H1 (cell line): ENCODE results near the gene PI4K2A. TPM values are rescaled to one million over a fixed set of nuclear protein-coding genes. Genes with fewer than 3 reads are reported as not detected.

Source experiments
- CTCF ChIA-PET: fragments of 300-600 bp; sonication (Branson Sonifier 250); formaldehyde crosslinking; loops from one replicate; lab custom pipeline; 2021; ENCODE audit not compliant: partially characterized antibody; lab: Charles Lee
- POLR2A ChIA-PET: fragments of 300-600 bp; sonication (Branson Sonifier 250); formaldehyde crosslinking; loops from one replicate; lab custom pipeline; 2021; ENCODE audit warnings: inconsistent platforms; ENCODE audit not compliant: partially characterized antibody; lab: Charles Lee
- DNase-seq, 2 experiments: peaks; one replicate each; pipeline versions ENCODE4 v3.0.0 to v3.0.0-alpha.2; 2010 to 2022; ENCODE audit warnings: low spot score in 2 of 2, low read depth in 1 of 2, mixed read lengths in 1 of 2
- FAIRE-seq: peaks from 2 replicates; lab custom pipeline; 2011; peaks lifted over from hg19 to GRCh38; lab: Jason Lieb, UNC
- H2AFZ ChIP-seq: 2 replicates; pipeline ENCODE4 v1.8.1; 2012; ENCODE audit warnings: low read length, inconsistent platforms
- H2AK5ac ChIP-seq: 2 replicates; pipeline ENCODE4 v1.6.1; 2013; ENCODE audit warnings: low read depth, low read length
- H2BK120ac ChIP-seq: replicated peaks from 2 replicates; pipeline ENCODE3; 2013; ENCODE audit warnings: low read depth, low read length, inconsistent platforms
- H2BK12ac ChIP-seq: 2 replicates; pipeline ENCODE4 v1.6.1; 2013; ENCODE audit warnings: low read depth, low read length
- H2BK15ac ChIP-seq: 2 replicates; pipeline ENCODE4 v1.6.1; 2013; ENCODE audit warnings: low read length
- H2BK20ac ChIP-seq: 2 replicates; pipeline ENCODE4 v1.6.1; 2013; ENCODE audit warnings: low read length
- H2BK5ac ChIP-seq: 2 replicates; pipeline ENCODE4 v1.6.1; 2013; ENCODE audit warnings: low read depth, low read length
- H3K14ac ChIP-seq: 2 replicates; pipeline ENCODE4 v1.6.1; 2013; ENCODE audit warnings: inconsistent platforms; ENCODE audit not compliant: insufficient read length
- H3K18ac ChIP-seq: 2 replicates; pipeline ENCODE4 v1.6.1; 2013; ENCODE audit warnings: low read length; ENCODE audit errors: extremely low read depth
- H3K23ac ChIP-seq: 2 replicates; pipeline ENCODE4 v1.6.1; 2013; ENCODE audit warnings: inconsistent platforms; ENCODE audit not compliant: insufficient read length
- H3K23me2 ChIP-seq: 2 replicates; pipeline ENCODE4 v1.6.1; 2013; ENCODE audit warnings: low read depth, low read length
- H3K27ac ChIP-seq: 2 replicates; pipeline ENCODE4 v1.6.1; 2011; ENCODE audit warnings: low read depth, low read length, inconsistent platforms
- H3K27me3 ChIP-seq, 4 experiments: replicated peaks in 1 of 4; 1 replicate in 1 of 4; 2 replicates in 3 of 4; pipeline versions ENCODE4 v1.6.1 to v1.8.1; 2011 to 2013; ENCODE audit warnings: low read length in 3 of 4, mild to moderate bottlenecking in 3 of 4, inconsistent platforms in 2 of 4, mixed read lengths in 2 of 4, moderate library complexity in 1 of 4; ENCODE audit not compliant: control insufficient read depth in 3 of 4, insufficient read depth in 3 of 4; ENCODE audit errors: extremely low read depth in 1 of 4
- H3K36me3 ChIP-seq, 4 experiments: 2 replicates each; pipeline versions ENCODE4 v1.6.1 to v1.8.1; 2011 to 2013; ENCODE audit warnings: mild to moderate bottlenecking in 4 of 4, low read length in 3 of 4, moderate library complexity in 2 of 4, control low read depth in 1 of 4, inconsistent platforms in 1 of 4; ENCODE audit not compliant: insufficient read depth in 4 of 4, control insufficient read depth in 2 of 4
- H3K4ac ChIP-seq: replicated peaks from 2 replicates; pipeline ENCODE3; 2013; ENCODE audit warnings: low read length, low read depth, mixed read lengths, inconsistent platforms; ENCODE audit not compliant: insufficient read length
- H3K4me1 ChIP-seq, 4 experiments: replicated peaks in 1 of 4; 1 replicate in 1 of 4; 2 replicates in 3 of 4; pipeline versions ENCODE4 v1.6.1 to v1.8.1; 2011 to 2013; ENCODE audit warnings: low read length in 3 of 4, inconsistent platforms in 2 of 4, mixed read lengths in 1 of 4; ENCODE audit not compliant: insufficient read depth in 4 of 4, control insufficient read depth in 3 of 4
- H3K4me2 ChIP-seq, 2 experiments: 2 replicates each; pipeline versions ENCODE4 v1.6.1 to v1.8.1; 2011 to 2013; ENCODE audit warnings: low read depth in 2 of 2, low read length in 2 of 2, control low read depth in 1 of 2, inconsistent platforms in 1 of 2, mild to moderate bottlenecking in 1 of 2; ENCODE audit not compliant: insufficient read depth in 1 of 2
- H3K4me3 ChIP-seq, 4 experiments: fragments of 200-600, 300-600 bp in 1 of 4; sonication (generic), shearing (Covaris generic), sonication (Bioruptor Twin) in 1 of 4; 2 replicates each; pipeline versions ENCODE4 v1.5.1 to v1.8.1; 2011 to 2016; ENCODE audit warnings: low read length in 4 of 4, low read depth in 3 of 4, control low read depth in 2 of 4, inconsistent platforms in 2 of 4, mild to moderate bottlenecking in 2 of 4, mixed read lengths in 1 of 4, moderate library complexity in 1 of 4; ENCODE audit not compliant: insufficient read depth in 2 of 4; ENCODE audit errors: extremely low read depth in 1 of 4
- H3K56ac ChIP-seq: replicated peaks from 2 replicates; pipeline ENCODE3; 2013; ENCODE audit warnings: low read depth, mild to moderate bottlenecking, mixed read lengths, low read length, inconsistent platforms; ENCODE audit not compliant: insufficient read length
- H3K79me1 ChIP-seq: 2 replicates; pipeline ENCODE4 v1.6.1; 2013; ENCODE audit warnings: low read depth, low read length, control low read depth
- H3K79me2 ChIP-seq, 2 experiments: 2 replicates each; pipeline versions ENCODE4 v1.6.1 to v1.8.1; 2012 to 2013; ENCODE audit warnings: low read length in 2 of 2, mild to moderate bottlenecking in 2 of 2, inconsistent platforms in 1 of 2; ENCODE audit not compliant: insufficient read depth in 2 of 2, control insufficient read depth in 1 of 2
- H3K9ac ChIP-seq, 4 experiments: replicated peaks in 1 of 4; 1 replicate in 1 of 4; 2 replicates in 3 of 4; pipeline versions ENCODE4 v1.6.1 to v1.8.1; 2011 to 2013; ENCODE audit warnings: low read depth in 3 of 4, low read length in 3 of 4, control low read depth in 2 of 4, mild to moderate bottlenecking in 2 of 4, moderate library complexity in 2 of 4, inconsistent platforms in 1 of 4; ENCODE audit errors: extremely low read depth in 1 of 4
- H3K9me3 ChIP-seq, 2 experiments: 2 replicates each; pipeline versions ENCODE4 v1.6.1 to v1.8.1; 2012 to 2013; ENCODE audit warnings: mild to moderate bottlenecking in 2 of 2, moderate library complexity in 2 of 2, control low read depth in 1 of 2, inconsistent platforms in 1 of 2, low read depth in 1 of 2, low read length in 1 of 2, mixed read lengths in 1 of 2; ENCODE audit not compliant: insufficient read depth in 2 of 2
- H4K20me1 ChIP-seq, 2 experiments: replicated peaks in 1 of 2; 2 replicates each; pipeline versions ENCODE3 to v1.8.1; 2011 to 2013; ENCODE audit warnings: inconsistent platforms in 2 of 2, low read length in 2 of 2, mild to moderate bottlenecking in 1 of 2; ENCODE audit not compliant: insufficient read depth in 2 of 2, control insufficient read depth in 1 of 2
- H4K5ac ChIP-seq: 2 replicates; pipeline ENCODE4 v1.6.1; 2013; ENCODE audit warnings: low read length, low read depth, mixed read lengths, inconsistent platforms; ENCODE audit not compliant: insufficient read length
- H4K8ac ChIP-seq: 2 replicates; pipeline ENCODE4 v1.8.0; 2013; ENCODE audit warnings: mild to moderate bottlenecking, moderate library complexity, low read length, inconsistent platforms; ENCODE audit not compliant: insufficient read depth; ENCODE audit errors: extremely low read depth
- H4K91ac ChIP-seq: replicated peaks from 2 replicates; pipeline ENCODE3; 2013; ENCODE audit warnings: low read length, mixed read lengths, inconsistent platforms; ENCODE audit not compliant: insufficient read length
- CHD1 ChIP-seq: IDR thresholded peaks from 2 replicates; pipeline ENCODE4 v1.6.1; 2012; ENCODE audit warnings: low read depth, low read length, improper control_type of control experiment
- KDM1A ChIP-seq: fragments of 200-600, 300-600 bp; sonication (generic); IDR thresholded peaks from 2 replicates; pipeline ENCODE4 v1.7.1; 2016; ENCODE audit warnings: mild to moderate bottlenecking, low read length, borderline replicate concordance
- RAD21 ChIP-seq, 2 experiments: IDR thresholded peaks in 1 of 2; conservative IDR thresholded peaks in 1 of 2; 2 replicates each; pipeline ENCODE4 v1.6.1; 2011; ENCODE audit warnings: low read depth in 2 of 2, low read length in 2 of 2, improper control_type of control experiment in 1 of 2, inconsistent platforms in 1 of 2, mild to moderate bottlenecking in 1 of 2, moderate library complexity in 1 of 2
- WGBS, 2 experiments: shearing (Covaris generic) in 1 of 2; methylation state at CpG; one replicate each; pipeline versions ENCODE4 v1.1.6 to v1.1.7; 2013 to 2015; ENCODE audit warnings: low lambda C conversion rate in 2 of 2, mixed read lengths in 2 of 2, inconsistent platforms in 1 of 2, low coverage in 1 of 2, missing lambda C conversion rate in 1 of 2; ENCODE audit not compliant: insufficient replicate concordance in 2 of 2, insufficient coverage in 1 of 2, insufficient read length in 1 of 2; ENCODE audit errors: extremely low coverage in 1 of 2, missing lambda C conversion rate in 1 of 2; 5-methylcytosine and 5-hydroxymethylcytosine counted together
- polyA plus RNA-seq, 7 experiments: library from polyadenylated mRNA; depleted of rRNA in 3 of 7; stranded (reverse) in 5 of 7; unstranded in 2 of 7; fragments of >200 nt in 5 of 7; fragments of 200-250 nt in 2 of 7; gene quantifications; 1 replicate in 5 of 7; 2 replicates in 1 of 7; 4 replicates in 1 of 7; pipeline versions ENCODE4 v1.2.1 to v1.2.3, GENCODE V29; 2011 to 2013; ENCODE audit warnings: missing spikeins in 2 of 7, mixed read lengths in 2 of 7
- total RNA-seq: library from RNA; stranded (reverse); fragmentation: NEBNext Ultra II Directional; extraction: Animal tissue kit (Norgen Biotek cat#: 25700); gene quantifications from 2 replicates; pipeline ENCODE4 v1.2.1, GENCODE V29; 2021
- TF ChIP-seq, protein P1 (sequence below): IDR thresholded peaks from 2 replicates; pipeline ENCODE4 v1.6.1; 2012; ENCODE audit warnings: inconsistent platforms

PI4K2A gene
- total and polyA plus RNA-seq, 2 of the 8 experiments (the other 6 are each of a cell fraction or from before 2014, with no cell fraction given): 20.7 to 21.9 TPM

DNA sequence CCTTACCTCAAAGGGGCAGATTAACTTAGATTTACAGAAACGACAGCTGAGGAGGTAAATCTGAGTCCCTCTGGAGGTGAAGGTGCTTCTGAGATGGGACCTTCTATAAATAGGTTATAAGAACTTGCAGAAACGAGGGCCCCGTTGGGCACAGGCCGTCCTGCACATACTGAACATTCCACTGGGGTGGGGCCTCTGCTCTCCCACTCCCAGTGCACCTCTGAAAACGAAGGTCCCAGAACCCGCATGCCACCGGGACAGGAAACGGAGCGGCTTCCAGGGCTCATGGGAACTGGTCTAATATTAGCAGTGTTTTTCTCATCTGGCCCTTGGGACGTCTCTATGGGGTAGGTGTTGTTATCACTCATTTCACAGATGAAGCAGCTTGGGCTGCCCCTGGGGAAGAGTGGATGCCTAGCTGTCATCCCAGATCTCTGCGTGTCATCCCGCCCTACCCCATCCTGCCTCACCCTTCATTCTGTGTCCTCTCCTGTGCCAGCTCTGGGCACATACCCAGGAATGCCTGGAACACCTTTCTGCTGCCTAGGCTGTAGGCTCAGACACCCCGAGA is 31.4 kb upstream of the PI4K2A start:
- no peaks in the 10 kb centered on the region for H3K9me3 ChIP-seq
- no peak for TF ChIP-seq KDM1A
- no peak for TF ChIP-seq CHD1
- no peak for TF ChIP-seq RAD21 (IDR thresholded peaks at IDR 0.05 in 1 of 2, conservative IDR thresholded peaks at IDR 0.05 in 1 of 2; ENCODE audit: low read depth in 2 of 2, low read length in 2 of 2)
- TF ChIP-seq, protein P1, sequence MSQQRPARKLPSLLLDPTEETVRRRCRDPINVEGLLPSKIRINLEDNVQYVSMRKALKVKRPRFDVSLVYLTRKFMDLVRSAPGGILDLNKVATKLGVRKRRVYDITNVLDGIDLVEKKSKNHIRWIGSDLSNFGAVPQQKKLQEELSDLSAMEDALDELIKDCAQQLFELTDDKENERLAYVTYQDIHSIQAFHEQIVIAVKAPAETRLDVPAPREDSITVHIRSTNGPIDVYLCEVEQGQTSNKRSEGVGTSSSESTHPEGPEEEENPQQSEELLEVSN: no peak
- TF ChIP-seq, all 59 proteins: peak for 0
- no peak for DNase-seq
- Histone ChIP-seq H3K27ac (no peak overlapping the region), H2BK120ac (no peak overlapping the region), H2BK12ac (no peak overlapping the region), H4K91ac (no peak overlapping the region), H3K79me2 (no peaks in the 10 kb centered on the region), H2BK15ac (no peak overlapping the region), H3K79me1 (no peaks in the 10 kb centered on the region), H3K27me3 (no peaks in the 10 kb centered on the region), H3K9ac (no peak overlapping the region), H2BK5ac (no peak overlapping the region), H4K20me1 (no peaks in the 10 kb centered on the region), H2AK5ac (0 out of 2 replicates have a peak overlapping the region, but pooled peaks have one; percentile 1), H4K5ac (no peak overlapping the region), H3K4ac (no peak overlapping the region), H3K18ac (no peak overlapping the region), H3K4me1 (peaks cover 0 to 5% (median 3%) of the 10 kb centered on the region in 4 experiments; a peak in 5 of 7 replicates), H3K14ac (no peak overlapping the region), H3K4me2 (no peak overlapping the region), H3K4me3 (no peak overlapping the region), H3K23ac (no peak overlapping the region), H2BK20ac (no peak overlapping the region), H2AFZ (no peak overlapping the region), H4K8ac (peak overlapping the region; percentile 86; the same call in 1 of the 2 replicates), H3K36me3 (no peaks in the 10 kb centered on the region), H3K23me2 (no peaks in the 10 kb centered on the region), H3K56ac (no peak overlapping the region)
- WGBS, 2 experiments: 93% methylated on average over 13 of the region's 13 CpGs; no CpG with 5 or more reads in 1 of the 2 experiments
- no peak for FAIRE-seq
- POLR2A ChIA-PET: interaction anchor here (0.6 kb wide), 1 partner anchor 120 kb away, joined by 5 read pairs; no protein-coding TSS in a partner anchor
- CTCF ChIA-PET: interaction anchor here (0.6 to 12.2 kb wide), 15 partner anchors 8 to 202 kb away, joined by 3 to 152 read pairs (median 4); partner anchors contain the start of genes ANKRD2 and C10orf62
